Body of pancreas (tissue), 4 donors: ENCODE data around the gene NEDD4L. TPM values are rescaled to one million over a fixed set of nuclear protein-coding genes. Genes with fewer than 3 reads are reported as not detected.

Experiments
- ATAC-seq: fragments of 150-250 bp; one replicate; pipeline ENCODE4 v1.9.1; 2016
- DNase-seq, 4 donors: peaks; one replicate each; pipeline ENCODE4 v3.0.0-alpha.2; 2019
- H3K27ac ChIP-seq, 4 donors: fragments of 200-600 bp; sonication (generic); 1 replicate in 3 of 4; 2 replicates in 1 of 4; pipeline versions ENCODE4 v1.5.1 to v1.6.1; 2016 to 2019; ENCODE audit warnings: mild to moderate bottlenecking in 1 of 4, mixed read lengths in 1 of 4, moderate library complexity in 1 of 4
- H3K27me3 ChIP-seq, 2 donors: fragments of 200-600 bp; sonication (generic); one replicate each; pipeline ENCODE4 v1.6.0; 2016; ENCODE audit warnings: mild to moderate bottlenecking in 1 of 2
- H3K36me3 ChIP-seq, 2 donors: fragments of 200-600 bp; sonication (generic); replicated peaks in 1 of 2; 2 replicates each; pipeline ENCODE4 v1.5.1; 2016; ENCODE audit warnings: low read depth in 2 of 2; ENCODE audit not compliant: insufficient read depth in 1 of 2
- H3K4me1 ChIP-seq: fragments of 200-600 bp; sonication (generic); one replicate; pipeline ENCODE4 v1.6.0; 2016
- H3K4me3 ChIP-seq, 2 donors: fragments of 200-600 bp; sonication (generic); 1 replicate in 1 of 2; 2 replicates in 1 of 2; pipeline ENCODE4 v1.5.1; 2016 to 2019
- H3K9me3 ChIP-seq, 3 donors: fragments of 200-600 bp; sonication (generic); 1 replicate in 2 of 3; 2 replicates in 1 of 3; pipeline ENCODE4 v1.5.1; 2016
- CTCF ChIP-seq, 7 experiments: fragments of 450-650 bp in 4 of 7; fragments of 200-600 bp in 3 of 7; sonication (generic) in 3 of 7; IDR thresholded peaks; one replicate each; pipeline ENCODE4 v1.5.1; 2016 to 2019; ENCODE audit warnings: antibody characterized with exemption in 7 of 7
- POLR2A ChIP-seq, 3 donors: fragments of 450-650 bp; IDR thresholded peaks; one replicate each; pipeline ENCODE4 v1.6.1; 2016; ENCODE audit warnings: antibody characterized with exemption in 3 of 3, mild to moderate bottlenecking in 2 of 3
- WGBS, 2 donors: methylation state at CpG; one replicate each; pipeline ENCODE4 v1.1.5; 2017; 5-methylcytosine and 5-hydroxymethylcytosine counted together
- intact Hi-C: fragments of 100-400 bp; cut with DNase I; formaldehyde crosslinking; loops from one replicate; pipeline ENCODE4 v1.15.1; 2023
- total RNA-seq, 2 donors: library from RNA; depleted of rRNA; stranded (reverse); fragments of >200 nt; gene quantifications; one replicate each; pipeline ENCODE4 v1.1.0, GENCODE V29; 2016

NEDD4L gene
- total RNA-seq, 2 donors from 2014 or later, result 105 to 108 TPM

GRCh38 chr18:58012356-58012755 lies 31.7 kb upstream of the NEDD4L start:
- Histone ChIP-seq H3K36me3 (no peaks in the 10 kb centered on the region), H3K27ac (no peak overlapping the region), H3K4me1 (peaks cover 14% of the 10 kb centered on the region), H3K27me3 (no peaks in the 10 kb centered on the region), H3K4me3 (no peak overlapping the region), H3K9me3 (no peaks in the 10 kb centered on the region)
- intact Hi-C loops, result no loop called here
- TF ChIP-seq CTCF (IDR thresholded peaks at IDR 0.05), result no peak
- TF ChIP-seq POLR2A (IDR thresholded peaks at IDR 0.05), result no peak
- DNase-seq (no peak), ATAC-seq (no peak)
- 75 to 81% methylated on average over 1 of the region's 1 CpG for WGBS, 2 donors

GRCh38 chr18:58013241-58014211 lies 30.5 kb upstream of the NEDD4L start:
- TF ChIP-seq CTCF (IDR thresholded peaks at IDR 0.05) (no peak), POLR2A (IDR thresholded peaks at IDR 0.05) (no peak)
- Histone ChIP-seq H3K4me1 (peaks cover 14% of the 10 kb centered on the region), H3K9me3 (no peaks in the 10 kb centered on the region), H3K27me3 (no peaks in the 10 kb centered on the region), H3K36me3 (no peaks in the 10 kb centered on the region), H3K4me3 (no peak overlapping the region), H3K27ac (peak overlapping the region in 3 of 4 donors; percentile 37 to 59 (median 39))
- intact Hi-C loops, result no loop called here
- peak; percentile 70 for ATAC-seq
- WGBS, 2 donors, result 25 to 28% methylated on average over 8 of the region's 8 CpGs
- DNase-seq, result peak in 1 of 4 donors; percentile 15

GRCh38 chr18:58015065-58015780 lies 28.8 kb upstream of the NEDD4L start:
- Histone ChIP-seq H3K4me1 (peaks cover 18% of the 10 kb centered on the region), H3K27ac (no peak overlapping the region), H3K36me3 (no peaks in the 10 kb centered on the region), H3K9me3 (no peaks in the 10 kb centered on the region), H3K4me3 (no peak overlapping the region), H3K27me3 (no peaks in the 10 kb centered on the region)
- ATAC-seq, result no peak
- WGBS, 2 donors, result 82 to 83% methylated on average over 13 of the region's 13 CpGs
- TF ChIP-seq POLR2A (IDR thresholded peaks at IDR 0.05), result no peak
- no peak for TF ChIP-seq CTCF (IDR thresholded peaks at IDR 0.05)
- DNase-seq, result no peak
- intact Hi-C loops, result no loop called here

GRCh38 chr18:58017267-58017666 lies 26.8 kb upstream of the NEDD4L start:
- no peaks in the 10 kb centered on the region for H3K9me3 ChIP-seq
- H3K27ac ChIP-seq, result no peak overlapping the region
- ATAC-seq (no peak), DNase-seq (no peak)
- intact Hi-C loops, result no loop called here
- peaks cover 25% of the 10 kb centered on the region for H3K4me1 ChIP-seq
- no peaks in the 10 kb centered on the region for H3K36me3 ChIP-seq
- H3K27me3 ChIP-seq, result no peaks in the 10 kb centered on the region
- TF ChIP-seq CTCF (IDR thresholded peaks at IDR 0.05) (no peak), POLR2A (IDR thresholded peaks at IDR 0.05) (no peak)
- no peak overlapping the region for H3K4me3 ChIP-seq
